Neural cell (in vitro differentiated cells): ENCODE measurements around the gene ADD2. TPM values are rescaled to one million over a fixed set of nuclear protein-coding genes. Genes with fewer than 3 reads are reported as not detected.

Experiments used
- H2AFZ ChIP-seq: fragments of 200-600, 300-800 bp; sonication (generic), shearing (Covaris generic); 2 replicates; pipeline ENCODE4 v1.6.0; 2014; ENCODE audit warnings: low read depth, mild to moderate bottlenecking, antibody characterized with exemption, low read length, moderate library complexity
- H3F3A ChIP-seq: fragments of 200-600 bp; shearing (Covaris generic); 2 replicates; pipeline ENCODE4 v1.6.1; 2016; ENCODE audit warnings: mild to moderate bottlenecking, moderate library complexity, mixed read lengths, antibody characterized with exemption, low read length; ENCODE audit not compliant: insufficient read depth, poor library complexity, severe bottlenecking
- H3K27ac ChIP-seq: fragments of 200-600, 300-800 bp; sonication (generic), shearing (Covaris generic); 2 replicates; pipeline ENCODE4 v1.5.1; 2014; ENCODE audit warnings: mild to moderate bottlenecking, low read length, moderate library complexity
- H3K27me3 ChIP-seq: fragments of 300-800, 200-600 bp; sonication (generic), shearing (Covaris generic); 2 replicates; pipeline ENCODE4 v1.6.0; 2014; ENCODE audit warnings: mild to moderate bottlenecking, low read depth, low read length, moderate library complexity; ENCODE audit not compliant: insufficient read depth
- H3K36me3 ChIP-seq: fragments of 300-800, 200-600 bp; sonication (generic), shearing (Covaris generic); 2 replicates; pipeline ENCODE4 v1.5.1; 2014; ENCODE audit warnings: mild to moderate bottlenecking, antibody characterized with exemption, low read length, moderate library complexity; ENCODE audit not compliant: insufficient read depth
- H3K4me2 ChIP-seq: fragments of 300-800, 200-600 bp; sonication (generic), shearing (Covaris generic); 2 replicates; pipeline ENCODE4 v1.6.0; 2014; ENCODE audit warnings: mild to moderate bottlenecking, low read length
- H3K4me3 ChIP-seq: fragments of 300-800, 200-600 bp; sonication (generic), shearing (Covaris generic); 2 replicates; pipeline ENCODE4 v1.5.1; 2014; ENCODE audit warnings: mild to moderate bottlenecking, low read length, moderate library complexity
- H3K79me2 ChIP-seq: fragments of 200-600 bp; shearing (Covaris generic); replicated peaks from 2 replicates; pipeline ENCODE4 v1.6.0; 2014; ENCODE audit warnings: mild to moderate bottlenecking, low read length, moderate library complexity; ENCODE audit not compliant: insufficient read depth
- H3K9ac ChIP-seq: fragments of 300-800, 200-600 bp; sonication (generic), shearing (Covaris generic); 2 replicates; pipeline ENCODE4 v1.6.1; 2016; ENCODE audit warnings: mild to moderate bottlenecking, low read length, mixed read lengths
- H3K9me2 ChIP-seq: fragments of 200-600 bp; shearing (Covaris generic); 2 replicates; pipeline ENCODE4 v1.6.1; 2016; ENCODE audit warnings: mild to moderate bottlenecking, low read length, mixed read lengths; ENCODE audit not compliant: insufficient read depth
- H3K9me3 ChIP-seq: fragments of 200-600, 300-800 bp; sonication (generic), shearing (Covaris generic); 2 replicates; pipeline ENCODE4 v1.6.1; 2016; ENCODE audit warnings: mild to moderate bottlenecking, mixed run types, low read length, moderate library complexity, mixed read lengths
- H4K20me1 ChIP-seq: fragments of 200-600 bp; shearing (Covaris generic); 2 replicates; pipeline ENCODE4 v1.6.1; 2016; ENCODE audit warnings: mild to moderate bottlenecking, mixed run types; ENCODE audit not compliant: insufficient read depth
- EP300 ChIP-seq: fragments of 450-650 bp; conservative IDR thresholded peaks from 2 replicates; pipeline ENCODE4 v1.6.1; 2014; ENCODE audit warnings: antibody characterized with exemption, mild to moderate bottlenecking, moderate library complexity; ENCODE audit not compliant: poor library complexity, severe bottlenecking
- EZH2 ChIP-seq: fragments of 200-600, 300-800 bp; shearing (Covaris generic), sonication (generic); IDR thresholded peaks from 2 replicates; pipeline ENCODE4 v1.6.1; 2014; ENCODE audit warnings: antibody characterized with exemption, low read length, borderline replicate concordance, mild to moderate bottlenecking; ENCODE audit not compliant: insufficient read depth, poor library complexity, severe bottlenecking
- MXI1 ChIP-seq: fragments of 450-650 bp; conservative IDR thresholded peaks from 2 replicates; pipeline ENCODE4 v1.6.1; 2014; ENCODE audit warnings: antibody characterized with exemption, mild to moderate bottlenecking; ENCODE audit not compliant: poor library complexity, severe bottlenecking
- POLR2AphosphoS5 ChIP-seq: IDR thresholded peaks from 2 replicates; pipeline ENCODE4 v1.6.1; 2012
- RAD21 ChIP-seq: fragments of 450-650 bp; conservative IDR thresholded peaks from 2 replicates; pipeline ENCODE4 v1.6.1; 2014; ENCODE audit warnings: antibody characterized with exemption, mild to moderate bottlenecking, moderate library complexity
- SMC3 ChIP-seq: fragments of 450-650 bp; conservative IDR thresholded peaks from 2 replicates; pipeline ENCODE4 v1.6.1; 2014; ENCODE audit warnings: antibody characterized with exemption, mild to moderate bottlenecking, moderate library complexity; ENCODE audit not compliant: poor library complexity
- TAF1 ChIP-seq: IDR thresholded peaks from 2 replicates; pipeline ENCODE4 v1.6.1; 2012; ENCODE audit warnings: low read depth
- polyA plus RNA-seq: library from polyadenylated mRNA; depleted of rRNA; stranded (reverse); fragments of >200 nt; gene quantifications from 2 replicates; pipeline ENCODE4 v1.2.3, GENCODE V29; 2014
- TF ChIP-seq, protein P1 (sequence below): fragments of 450-650 bp; IDR thresholded peaks from 2 replicates; pipeline ENCODE4 v1.5.1; 2014; ENCODE audit warnings: antibody characterized with exemption, mild to moderate bottlenecking, moderate library complexity; ENCODE audit not compliant: poor library complexity, severe bottlenecking
- TF ChIP-seq, protein P2 (sequence below): IDR thresholded peaks from 2 replicates; pipeline ENCODE4 v1.6.1; 2012; ENCODE audit warnings: borderline replicate concordance

ADD2 gene
- polyA plus RNA-seq, 1 donor from 2014 or later = 52.5 TPM

- no peaks in the 10 kb centered on the region for H4K20me1 ChIP-seq
- peaks cover 17% of the 10 kb centered on the region for H3K36me3 ChIP-seq
- no peak overlapping the region for H2AFZ ChIP-seq
- no peak overlapping the region for H3K4me2 ChIP-seq
- no peak overlapping the region for H3K9ac ChIP-seq
- H3K9me2 ChIP-seq = no peaks in the 10 kb centered on the region
- no peak for TF ChIP-seq TAF1
- no peak for TF ChIP-seq RAD21
- TF ChIP-seq, protein P1, sequence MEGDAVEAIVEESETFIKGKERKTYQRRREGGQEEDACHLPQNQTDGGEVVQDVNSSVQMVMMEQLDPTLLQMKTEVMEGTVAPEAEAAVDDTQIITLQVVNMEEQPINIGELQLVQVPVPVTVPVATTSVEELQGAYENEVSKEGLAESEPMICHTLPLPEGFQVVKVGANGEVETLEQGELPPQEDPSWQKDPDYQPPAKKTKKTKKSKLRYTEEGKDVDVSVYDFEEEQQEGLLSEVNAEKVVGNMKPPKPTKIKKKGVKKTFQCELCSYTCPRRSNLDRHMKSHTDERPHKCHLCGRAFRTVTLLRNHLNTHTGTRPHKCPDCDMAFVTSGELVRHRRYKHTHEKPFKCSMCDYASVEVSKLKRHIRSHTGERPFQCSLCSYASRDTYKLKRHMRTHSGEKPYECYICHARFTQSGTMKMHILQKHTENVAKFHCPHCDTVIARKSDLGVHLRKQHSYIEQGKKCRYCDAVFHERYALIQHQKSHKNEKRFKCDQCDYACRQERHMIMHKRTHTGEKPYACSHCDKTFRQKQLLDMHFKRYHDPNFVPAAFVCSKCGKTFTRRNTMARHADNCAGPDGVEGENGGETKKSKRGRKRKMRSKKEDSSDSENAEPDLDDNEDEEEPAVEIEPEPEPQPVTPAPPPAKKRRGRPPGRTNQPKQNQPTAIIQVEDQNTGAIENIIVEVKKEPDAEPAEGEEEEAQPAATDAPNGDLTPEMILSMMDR = no peak
- TF ChIP-seq POLR2AphosphoS5 = no peak
- TF ChIP-seq MXI1 = no peak
- no peak for TF ChIP-seq EP300
- TF ChIP-seq, protein P2, sequence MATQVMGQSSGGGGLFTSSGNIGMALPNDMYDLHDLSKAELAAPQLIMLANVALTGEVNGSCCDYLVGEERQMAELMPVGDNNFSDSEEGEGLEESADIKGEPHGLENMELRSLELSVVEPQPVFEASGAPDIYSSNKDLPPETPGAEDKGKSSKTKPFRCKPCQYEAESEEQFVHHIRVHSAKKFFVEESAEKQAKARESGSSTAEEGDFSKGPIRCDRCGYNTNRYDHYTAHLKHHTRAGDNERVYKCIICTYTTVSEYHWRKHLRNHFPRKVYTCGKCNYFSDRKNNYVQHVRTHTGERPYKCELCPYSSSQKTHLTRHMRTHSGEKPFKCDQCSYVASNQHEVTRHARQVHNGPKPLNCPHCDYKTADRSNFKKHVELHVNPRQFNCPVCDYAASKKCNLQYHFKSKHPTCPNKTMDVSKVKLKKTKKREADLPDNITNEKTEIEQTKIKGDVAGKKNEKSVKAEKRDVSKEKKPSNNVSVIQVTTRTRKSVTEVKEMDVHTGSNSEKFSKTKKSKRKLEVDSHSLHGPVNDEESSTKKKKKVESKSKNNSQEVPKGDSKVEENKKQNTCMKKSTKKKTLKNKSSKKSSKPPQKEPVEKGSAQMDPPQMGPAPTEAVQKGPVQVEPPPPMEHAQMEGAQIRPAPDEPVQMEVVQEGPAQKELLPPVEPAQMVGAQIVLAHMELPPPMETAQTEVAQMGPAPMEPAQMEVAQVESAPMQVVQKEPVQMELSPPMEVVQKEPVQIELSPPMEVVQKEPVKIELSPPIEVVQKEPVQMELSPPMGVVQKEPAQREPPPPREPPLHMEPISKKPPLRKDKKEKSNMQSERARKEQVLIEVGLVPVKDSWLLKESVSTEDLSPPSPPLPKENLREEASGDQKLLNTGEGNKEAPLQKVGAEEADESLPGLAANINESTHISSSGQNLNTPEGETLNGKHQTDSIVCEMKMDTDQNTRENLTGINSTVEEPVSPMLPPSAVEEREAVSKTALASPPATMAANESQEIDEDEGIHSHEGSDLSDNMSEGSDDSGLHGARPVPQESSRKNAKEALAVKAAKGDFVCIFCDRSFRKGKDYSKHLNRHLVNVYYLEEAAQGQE = no peak
- TF ChIP-seq EZH2 = no peak
- TF ChIP-seq SMC3 = no peak
- H3K27ac ChIP-seq = no peak overlapping the region
- H3K9me3 ChIP-seq = no peaks in the 10 kb centered on the region
- H3K79me2 ChIP-seq = no peaks in the 10 kb centered on the region
- H3K4me3 ChIP-seq = no peak overlapping the region
- H3K27me3 ChIP-seq = no peaks in the 10 kb centered on the region
- H3F3A ChIP-seq = no peaks in the 10 kb centered on the region
These were observed 93.2 kb downstream of the ADD2 start for GRCh38 chr2:70674636-70675430.

- no peak overlapping the region for H3K9ac ChIP-seq
- H2AFZ ChIP-seq = no peak overlapping the region
- H3K4me3 ChIP-seq = no peak overlapping the region
- no peaks in the 10 kb centered on the region for H3K79me2 ChIP-seq
- no peaks in the 10 kb centered on the region for H3K9me2 ChIP-seq
- H3F3A ChIP-seq = no peaks in the 10 kb centered on the region
- H3K4me2 ChIP-seq = no peak overlapping the region
- H4K20me1 ChIP-seq = no peaks in the 10 kb centered on the region
- no peaks in the 10 kb centered on the region for H3K9me3 ChIP-seq
- no peak for TF ChIP-seq EP300
- no peak overlapping the region for H3K27ac ChIP-seq
- no peaks in the 10 kb centered on the region for H3K27me3 ChIP-seq
- peaks cover 20% of the 10 kb centered on the region for H3K36me3 ChIP-seq
These were observed 94.9 kb downstream of the ADD2 start for GRCh38 chr2:70673041-70673647.
